H1 (cell line): Measurements from ENCODE around the gene GLRA1. TPM values are rescaled to one million over a fixed set of nuclear protein-coding genes. Genes with fewer than 3 reads are reported as not detected.

Experiments
- BCL11A ChIP-seq, 2 experiments: IDR thresholded peaks; one replicate each; pipeline ENCODE4 v1.6.1; 2011; ENCODE audit warnings: low read depth in 2 of 2, low read length in 2 of 2, mild to moderate bottlenecking in 2 of 2
- EP300 ChIP-seq, 2 experiments: IDR thresholded peaks; 1 replicate in 1 of 2; 2 replicates in 1 of 2; pipeline ENCODE4 v1.6.1; 2011 to 2012; ENCODE audit warnings: low read depth in 2 of 2, low read length in 2 of 2, mild to moderate bottlenecking in 2 of 2, borderline replicate concordance in 1 of 2, inconsistent platforms in 1 of 2, moderate library complexity in 1 of 2
- FOSL1 ChIP-seq: IDR thresholded peaks from 2 replicates; pipeline ENCODE4 v1.6.1; 2011; ENCODE audit warnings: mild to moderate bottlenecking, low read depth, low read length, moderate library complexity; ENCODE audit not compliant: insufficient read depth
- polyA plus RNA-seq, 7 experiments: library from polyadenylated mRNA; depleted of rRNA in 3 of 7; stranded (reverse) in 5 of 7; unstranded in 2 of 7; fragments of >200 nt in 5 of 7; fragments of 200-250 nt in 2 of 7; gene quantifications; 1 replicate in 5 of 7; 2 replicates in 1 of 7; 4 replicates in 1 of 7; pipeline versions ENCODE4 v1.2.1 to v1.2.3, GENCODE V29; 2011 to 2013; ENCODE audit warnings: missing spikeins in 2 of 7, mixed read lengths in 2 of 7
- total RNA-seq: library from RNA; stranded (reverse); fragmentation: NEBNext Ultra II Directional; extraction: Animal tissue kit (Norgen Biotek cat#: 25700); gene quantifications from 2 replicates; pipeline ENCODE4 v1.2.1, GENCODE V29; 2021

The GLRA1 gene
- total and polyA plus RNA-seq, 2 of the 8 experiments (the other 6 are each of a cell fraction or from before 2014, with no cell fraction given) = not detected

- TF ChIP-seq FOSL1 (no peak), BCL11A (IDR thresholded peaks at IDR 0.05; ENCODE audit: low read depth in 2 of 2, low read length in 2 of 2) (no peak), EP300 (IDR thresholded peaks at IDR 0.05; ENCODE audit: borderline replicate concordance in 1 of 2, low read depth in 2 of 2, low read length in 2 of 2) (no peak)
Measured at GRCh38 chr5:151950706-151951105, 26.1 kb upstream of the GLRA1 start (continued).
